OCI-LY1 (cell line): Measurements from ENCODE around the gene CAPRIN1.
"Not testable (repeated sequence)": the region's sequence is repeated elsewhere in the genome, so short reads cannot be mapped to it uniquely, and the experiment has no call there.

Experiments
- H2AFZ ChIP-seq: fragments of 200-600 bp; sonication (generic), shearing (Covaris generic); 2 replicates; pipeline ENCODE4 v1.6.0; 2014; ENCODE audit warnings: antibody characterized with exemption, mild to moderate bottlenecking, low read length
- H3F3A ChIP-seq: fragments of 200-600 bp; sonication (generic), shearing (Covaris generic); 2 replicates; pipeline ENCODE4 v1.6.0; 2014; ENCODE audit warnings: mild to moderate bottlenecking, antibody characterized with exemption, low read length, moderate library complexity; ENCODE audit not compliant: insufficient read depth
- H3K27ac ChIP-seq: fragments of 200-600 bp; sonication (generic); 2 replicates; pipeline ENCODE4 v1.5.1; 2014; ENCODE audit warnings: low read length, mixed run types, mild to moderate bottlenecking, low read depth; ENCODE audit not compliant: poor library complexity, severe bottlenecking
- H3K27me3 ChIP-seq: fragments of 200-600 bp; sonication (generic); 2 replicates; pipeline ENCODE4 v1.6.0; 2014; ENCODE audit warnings: antibody characterized with exemption, mild to moderate bottlenecking, low read length, moderate library complexity; ENCODE audit not compliant: insufficient read depth
- H3K36me3 ChIP-seq: fragments of 200-600 bp; sonication (generic); 2 replicates; pipeline ENCODE4 v1.6.1; 2014; ENCODE audit warnings: mild to moderate bottlenecking, antibody characterized with exemption, low read length, moderate library complexity, mixed read lengths; ENCODE audit not compliant: insufficient read depth
- H3K4me1 ChIP-seq: fragments of 200-600 bp; sonication (generic); 2 replicates; pipeline ENCODE4 v1.5.1; 2014; ENCODE audit warnings: mild to moderate bottlenecking, low read length, moderate library complexity; ENCODE audit not compliant: insufficient read depth, severe bottlenecking
- H3K4me2 ChIP-seq: fragments of 200-600 bp; sonication (generic), shearing (Covaris generic); 2 replicates; pipeline ENCODE4 v1.6.1; 2014; ENCODE audit warnings: low read length
- H3K4me3 ChIP-seq: fragments of 200-600 bp; sonication (generic); 2 replicates; pipeline ENCODE4 v1.5.1; 2014; ENCODE audit warnings: low read length, low read depth, mild to moderate bottlenecking, mixed read lengths; ENCODE audit not compliant: poor library complexity, severe bottlenecking
- H3K79me2 ChIP-seq: fragments of 200-600 bp; shearing (Covaris generic); 2 replicates; pipeline ENCODE4 v1.6.1; 2016; ENCODE audit warnings: mixed run types, low read length, mixed read lengths; ENCODE audit not compliant: insufficient read depth
- H3K9ac ChIP-seq: fragments of 200-600 bp; sonication (generic), shearing (Covaris generic); 2 replicates; pipeline ENCODE4 v1.6.1; 2014; ENCODE audit warnings: mild to moderate bottlenecking, low read length, mixed read lengths
- H3K9me2 ChIP-seq: fragments of 200-600 bp; sonication (generic), shearing (Covaris generic); 2 replicates; pipeline ENCODE4 v1.6.1; 2014; ENCODE audit warnings: low read depth, mild to moderate bottlenecking, low read length, mixed read lengths
- H3K9me3 ChIP-seq: fragments of 200-600 bp; shearing (Covaris generic); 2 replicates; pipeline ENCODE4 v1.6.1; 2014; ENCODE audit warnings: low read length, mixed read lengths
- H4K20me1 ChIP-seq: fragments of 200-600 bp; sonication (generic), shearing (Covaris generic); 2 replicates; pipeline ENCODE4 v1.6.0; 2016; ENCODE audit warnings: mild to moderate bottlenecking, low read length; ENCODE audit not compliant: insufficient read depth
- CTCF ChIP-seq: fragments of 200-600 bp; sonication (generic), shearing (Covaris generic); IDR thresholded peaks from 2 replicates; pipeline ENCODE4 v1.5.1; 2017; ENCODE audit warnings: mild to moderate bottlenecking, antibody characterized with exemption, low read length, moderate library complexity, mixed read lengths
- EZH2 ChIP-seq: fragments of 200-600 bp; sonication (generic), shearing (Covaris generic); IDR thresholded peaks from 2 replicates; pipeline ENCODE4 v1.8.0; 2017; ENCODE audit warnings: borderline replicate concordance, mixed run types, mild to moderate bottlenecking, antibody characterized with exemption, low read length, moderate library complexity, mixed read lengths

CAPRIN1 gene

GRCh38 chr11:34052608-34053160 is 1.2 kb downstream of the CAPRIN1 start:
- no peaks in the 10 kb centered on the region for H3K9me2 ChIP-seq
- H2AFZ ChIP-seq: no peak overlapping the region
- H3F3A ChIP-seq: 0 out of 2 replicates have a peak, but pooled peaks cover 6% of the 10 kb centered on the region
- peak overlapping the region; percentile 99 for H3K9ac ChIP-seq
- peak overlapping the region; percentile 75 for H3K27ac ChIP-seq
- no peak for TF ChIP-seq CTCF
- TF ChIP-seq EZH2: no peak
- no peaks in the 10 kb centered on the region for H3K27me3 ChIP-seq
- H3K4me2 ChIP-seq: peak overlapping the region; percentile 63
- peaks cover 11% of the 10 kb centered on the region; the same call in 1 of the 2 replicates for H4K20me1 ChIP-seq
- H3K36me3 ChIP-seq: peaks cover 50% of the 10 kb centered on the region
- peaks cover 55% of the 10 kb centered on the region for H3K79me2 ChIP-seq
- peak overlapping the region; percentile 77 for H3K4me3 ChIP-seq
- peaks cover 48% of the 10 kb centered on the region for H3K4me1 ChIP-seq
- H3K9me3 ChIP-seq: no peaks in the 10 kb centered on the region

GRCh38 chr11:34053161-34053686 is 1.7 kb downstream of the CAPRIN1 start:
- Histone ChIP-seq H3F3A (0 out of 2 replicates have a peak, but pooled peaks cover 6% of the 10 kb centered on the region), H3K27me3 (no peaks in the 10 kb centered on the region), H3K9me3 (no peaks in the 10 kb centered on the region), H3K4me1 (peaks cover 48% of the 10 kb centered on the region), H3K9ac (peak overlapping the region; percentile 99), H4K20me1 (peaks cover 11% of the 10 kb centered on the region; the same call in 1 of the 2 replicates), H2AFZ (no peak overlapping the region), H3K36me3 (peaks cover 55% of the 10 kb centered on the region), H3K9me2 (no peaks in the 10 kb centered on the region), H3K4me3 (peak overlapping the region; percentile 77), H3K79me2 (peaks cover 61% of the 10 kb centered on the region), H3K27ac (peak overlapping the region; percentile 75), H3K4me2 (peak overlapping the region; percentile 63)
- no peak for TF ChIP-seq CTCF
- no peak for TF ChIP-seq EZH2

- H3K9ac ChIP-seq, H3F3A ChIP-seq, H3K27me3 ChIP-seq, H2AFZ ChIP-seq, H3K9me3 ChIP-seq, H3K27ac ChIP-seq, H3K9me2 ChIP-seq: not testable (repeated sequence)
- Histone ChIP-seq H3K4me2 (peak overlapping the region; percentile 63), H3K4me1 (peaks cover 48% of the 10 kb centered on the region), H3K4me3 (peak overlapping the region; percentile 77), H4K20me1 (peaks cover 11% of the 10 kb centered on the region; the same call in 1 of the 2 replicates), H3K79me2 (peaks cover 72% of the 10 kb centered on the region), H3K36me3 (peaks cover 66% of the 10 kb centered on the region)
Observed at GRCh38 chr11:34054351-34054750, 2.8 kb downstream of the CAPRIN1 start.
